Immature natural killer cell (primary cell): ENCODE measurements around the gene ADAMTS9. TPM values are rescaled to one million over a fixed set of nuclear protein-coding genes. Genes with fewer than 3 reads are reported as not detected.
"Not testable (repeated sequence)": the region's sequence is repeated elsewhere in the genome, so short reads cannot be mapped to it uniquely, and the experiment has no call there.

Experiments
- DNase-seq, 3 donors: peaks; one replicate each; pipeline ENCODE4 v3.0.0; 2022; ENCODE audit warnings: mixed read lengths in 1 of 3
- H3K27ac Mint-ChIP-seq, 6 donors: one replicate each; pipeline ENCODE4 v1.8.0; 2020; ENCODE audit warnings: mixed read lengths in 6 of 6, mild to moderate bottlenecking in 5 of 6, inconsistent platforms in 4 of 6, moderate library complexity in 3 of 6
- H3K27me3 Mint-ChIP-seq, 3 donors: one replicate each; pipeline ENCODE4 v1.8.0; 2020 to 2021; ENCODE audit warnings: low read depth in 3 of 3, mild to moderate bottlenecking in 3 of 3, mixed read lengths in 3 of 3, moderate library complexity in 3 of 3, inconsistent platforms in 1 of 3
- H3K36me3 Mint-ChIP-seq, 3 donors: one replicate each; pipeline ENCODE4 v1.8.0; 2020; ENCODE audit warnings: mixed read lengths in 3 of 3, inconsistent platforms in 2 of 3, mild to moderate bottlenecking in 2 of 3
- H3K4me1 Mint-ChIP-seq, 2 donors: one replicate each; pipeline ENCODE4 v1.8.0; 2020; ENCODE audit warnings: inconsistent platforms in 2 of 2, mild to moderate bottlenecking in 2 of 2, mixed read lengths in 2 of 2, moderate library complexity in 1 of 2
- H3K4me3 Mint-ChIP-seq, 5 donors: one replicate each; pipeline ENCODE4 v1.8.0; 2020; ENCODE audit warnings: mild to moderate bottlenecking in 5 of 5, mixed read lengths in 5 of 5, inconsistent platforms in 3 of 5, moderate library complexity in 3 of 5
- H3K9me3 Mint-ChIP-seq, 6 donors: one replicate each; pipeline ENCODE4 v1.8.0; 2020; ENCODE audit warnings: mild to moderate bottlenecking in 6 of 6, mixed read lengths in 6 of 6, inconsistent platforms in 4 of 6, moderate library complexity in 3 of 6
- polyA plus RNA-seq, 3 donors: library from polyadenylated mRNA; unstranded; fragments of 300-500 nt; fragmentation: Illumina TruSeq; gene quantifications; one replicate each; pipeline ENCODE4 v1.2.3, GENCODE V29; 2021

ADAMTS9 gene
- polyA plus RNA-seq, 3 donors from 2014 or later, result not detected

DNA sequence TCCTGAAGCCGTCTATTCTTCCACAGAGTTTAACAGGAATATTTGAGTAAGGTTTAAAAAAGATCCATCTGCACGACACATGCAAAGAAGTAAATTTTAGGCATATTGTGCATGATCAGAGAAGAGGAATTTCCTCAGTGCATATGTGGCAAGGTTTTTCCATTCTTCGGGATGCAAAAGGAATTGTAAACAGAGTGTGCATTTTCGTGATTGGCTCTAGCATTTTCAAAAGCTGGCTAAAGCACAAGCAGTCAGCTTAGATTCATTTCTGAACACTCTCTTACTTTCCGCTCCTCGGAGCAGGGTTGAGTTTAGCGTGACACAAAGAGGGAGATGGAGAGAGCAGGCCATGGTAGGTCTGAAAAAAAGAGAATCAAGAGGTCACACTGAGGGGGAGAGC lies 128.2 kb downstream of the ADAMTS9 start:
- Mint-ChIP-seq H3K4me1 (no peaks in the 10 kb centered on the region), H3K36me3 (no peaks in the 10 kb centered on the region), H3K27me3 (peaks cover 0 to 3% (median 2%) of the 10 kb centered on the region in 3 donors), H3K4me3 (no peak overlapping the region), H3K27ac (no peak overlapping the region), H3K9me3 (peaks cover 0 to 9% (median 3%) of the 10 kb centered on the region in 6 donors)
- DNase-seq, result no peak

- Mint-ChIP-seq H3K36me3 (peaks cover 0 to 4% (median 0%) of the 10 kb centered on the region in 3 donors), H3K27me3 (peaks cover 0 to 3% (median 3%) of the 10 kb centered on the region in 3 donors), H3K27ac (no peak overlapping the region), H3K4me1 (no peaks in the 10 kb centered on the region), H3K4me3 (no peak overlapping the region), H3K9me3 (peaks cover 0 to 12% (median 5%) of the 10 kb centered on the region in 6 donors)
- DNase-seq, result no peak
Measured at GRCh38 chr3:64556046-64556445, 131.8 kb downstream of the ADAMTS9 start.

GRCh38 chr3:64555351-64555750 lies 132.4 kb downstream of the ADAMTS9 start:
- Mint-ChIP-seq H3K27ac (no peak overlapping the region), H3K9me3 (peaks cover 0 to 12% (median 5%) of the 10 kb centered on the region in 6 donors), H3K36me3 (peaks cover 0 to 4% (median 0%) of the 10 kb centered on the region in 3 donors), H3K4me3 (no peak overlapping the region), H3K4me1 (no peaks in the 10 kb centered on the region), H3K27me3 (peaks cover 0 to 3% (median 3%) of the 10 kb centered on the region in 3 donors)
- no peak for DNase-seq

GRCh38 chr3:64554096-64554920 lies 133.5 kb downstream of the ADAMTS9 start:
- Mint-ChIP-seq H3K4me1 (no peaks in the 10 kb centered on the region), H3K9me3 (peaks cover 0 to 10% (median 5%) of the 10 kb centered on the region in 6 donors), H3K4me3 (no peak overlapping the region), H3K27me3 (peaks cover 0 to 3% (median 3%) of the 10 kb centered on the region in 3 donors), H3K27ac (no peak overlapping the region), H3K36me3 (peaks cover 0 to 4% (median 0%) of the 10 kb centered on the region in 3 donors)
- no peak for DNase-seq

- H3K4me1 Mint-ChIP-seq, result no peaks in the 10 kb centered on the region
- peaks cover 0 to 8% (median 5%) of the 10 kb centered on the region in 6 donors for H3K9me3 Mint-ChIP-seq
- no peak for DNase-seq
- peaks cover 0 to 4% (median 0%) of the 10 kb centered on the region in 3 donors for H3K36me3 Mint-ChIP-seq
- H3K27ac Mint-ChIP-seq, result no peak overlapping the region
- peaks cover 0 to 3% (median 3%) of the 10 kb centered on the region in 3 donors for H3K27me3 Mint-ChIP-seq
- no peak overlapping the region for H3K4me3 Mint-ChIP-seq
Measured at GRCh38 chr3:64552966-64553365, 134.8 kb downstream of the ADAMTS9 start.

GRCh38 chr3:64552160-64552559 lies 135.6 kb downstream of the ADAMTS9 start:
- Mint-ChIP-seq H3K27ac (no peak overlapping the region), H3K27me3 (peaks cover 0 to 3% (median 3%) of the 10 kb centered on the region in 3 donors), H3K36me3 (peaks cover 0 to 4% (median 0%) of the 10 kb centered on the region in 3 donors), H3K4me1 (no peaks in the 10 kb centered on the region), H3K9me3 (peaks cover 0 to 8% (median 5%) of the 10 kb centered on the region in 6 donors), H3K4me3 (no peak overlapping the region)
- DNase-seq, result no peak

DNA sequence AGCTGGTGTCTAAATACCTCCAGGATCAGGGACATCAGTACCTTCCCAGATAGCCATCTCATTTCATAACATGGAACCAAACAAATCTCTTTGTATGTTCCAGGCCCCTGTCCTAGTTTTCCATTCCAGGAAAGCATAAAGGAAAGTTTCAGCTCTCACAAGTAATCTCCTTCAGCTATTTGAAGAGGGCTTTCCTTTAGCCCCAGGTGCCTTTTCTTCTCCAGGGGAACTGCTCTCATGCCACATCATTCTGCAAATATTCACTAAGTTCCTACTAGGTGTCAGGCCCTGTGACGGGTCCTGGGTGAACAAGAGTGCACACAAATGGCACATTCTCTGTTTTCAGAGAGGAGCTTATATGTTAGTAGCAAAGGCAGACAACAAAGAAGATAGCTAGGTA lies 136.1 kb downstream of the ADAMTS9 start:
- Mint-ChIP-seq H3K4me3 (no peak overlapping the region), H3K4me1 (no peaks in the 10 kb centered on the region), H3K36me3 (peaks cover 0 to 4% (median 0%) of the 10 kb centered on the region in 3 donors), H3K9me3 (peaks cover 0 to 8% (median 3%) of the 10 kb centered on the region in 6 donors), H3K27me3 (peaks cover 0 to 3% (median 3%) of the 10 kb centered on the region in 3 donors), H3K27ac (no peak overlapping the region)
- no peak for DNase-seq

GRCh38 chr3:64550745-64551144 lies 137.1 kb downstream of the ADAMTS9 start:
- Mint-ChIP-seq H3K27ac (no peak overlapping the region), H3K4me1 (no peaks in the 10 kb centered on the region), H3K36me3 (peaks cover 0 to 4% (median 0%) of the 10 kb centered on the region in 3 donors), H3K4me3 (no peak overlapping the region), H3K27me3 (peaks cover 0 to 3% (median 3%) of the 10 kb centered on the region in 3 donors), H3K9me3 (peaks cover 0 to 8% (median 1%) of the 10 kb centered on the region in 6 donors)
- DNase-seq, result no peak

GRCh38 chr3:64549869-64550268 lies 137.9 kb downstream of the ADAMTS9 start:
- H3K27me3 Mint-ChIP-seq, result peaks cover 0 to 3% (median 0%) of the 10 kb centered on the region in 3 donors
- no peak overlapping the region for H3K27ac Mint-ChIP-seq
- H3K4me1 Mint-ChIP-seq, result no peaks in the 10 kb centered on the region
- DNase-seq, result no peak
- H3K9me3 Mint-ChIP-seq, result peaks cover 0 to 5% (median 1%) of the 10 kb centered on the region in 6 donors
- H3K4me3 Mint-ChIP-seq, result no peak overlapping the region
- peaks cover 0 to 4% (median 0%) of the 10 kb centered on the region in 3 donors for H3K36me3 Mint-ChIP-seq

GRCh38 chr3:64548200-64548889 lies 139.5 kb downstream of the ADAMTS9 start:
- H3K27me3 Mint-ChIP-seq, result peaks cover 0 to 1% (median 0%) of the 10 kb centered on the region in 3 donors
- no peak for DNase-seq
- H3K36me3 Mint-ChIP-seq, result peaks cover 0 to 3% (median 0%) of the 10 kb centered on the region in 3 donors
- no peaks in the 10 kb centered on the region for H3K4me1 Mint-ChIP-seq
- peaks cover 0 to 5% (median 2%) of the 10 kb centered on the region in 6 donors for H3K9me3 Mint-ChIP-seq
- no peak overlapping the region for H3K27ac Mint-ChIP-seq
- H3K4me3 Mint-ChIP-seq, result no peak overlapping the region

- Mint-ChIP-seq H3K27me3 (no peaks in the 10 kb centered on the region), H3K9me3 (peaks cover 0 to 4% (median under 1%) of the 10 kb centered on the region in 6 donors), H3K27ac (no peak overlapping the region), H3K4me3 (no peak overlapping the region), H3K36me3 (no peaks in the 10 kb centered on the region), H3K4me1 (no peaks in the 10 kb centered on the region)
- DNase-seq, result no peak
Measured at GRCh38 chr3:64546856-64547255, 140.9 kb downstream of the ADAMTS9 start.

GRCh38 chr3:64545239-64545638 lies 142.6 kb downstream of the ADAMTS9 start:
- H3K27me3 Mint-ChIP-seq, H3K4me1 Mint-ChIP-seq, H3K36me3 Mint-ChIP-seq, H3K9me3 Mint-ChIP-seq, DNase-seq, H3K27ac Mint-ChIP-seq, H3K4me3 Mint-ChIP-seq: not testable (repeated sequence)

DNA sequence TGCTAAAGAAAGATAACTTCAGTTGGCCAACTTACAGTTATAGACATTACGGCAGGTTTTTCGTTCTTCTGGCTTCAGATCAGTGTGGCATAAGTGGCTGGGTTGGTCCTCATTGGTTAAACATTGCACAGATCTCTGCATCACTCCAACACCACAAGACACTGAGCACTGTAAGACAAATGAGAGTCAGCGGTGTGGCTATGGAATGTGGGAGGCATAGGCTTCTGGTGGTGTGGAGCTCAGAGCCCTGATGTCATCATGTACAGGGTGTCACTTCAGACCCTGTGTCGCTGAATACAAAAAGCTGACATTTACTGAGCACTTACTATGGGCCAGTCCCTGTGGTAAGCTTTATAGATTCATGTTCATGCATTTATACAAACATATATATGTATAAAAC lies 146.0 kb downstream of the ADAMTS9 start:
- Mint-ChIP-seq H3K9me3 (peaks cover 0 to 2% (median 0%) of the 10 kb centered on the region in 6 donors), H3K36me3 (no peaks in the 10 kb centered on the region), H3K4me1 (no peaks in the 10 kb centered on the region)

More for the DNA sequence above, 146.0 kb downstream of the ADAMTS9 start:
- Mint-ChIP-seq H3K27ac (no peak overlapping the region), H3K27me3 (peaks cover 0 to 2% (median 0%) of the 10 kb centered on the region in 3 donors), H3K4me3 (no peak overlapping the region)
- DNase-seq, result no peak
